ACC112 (cell line): ENCODE results near the gene IMMT.
A peak's percentile ranks its signal among the peaks of the same experiment; 100 is the strongest.
"Not testable (repeated sequence)": the region's sequence is repeated elsewhere in the genome, so short reads cannot be mapped to it uniquely, and the experiment has no call there.

ENCODE experiments used
- H2AFZ ChIP-seq: fragments of 200-600 bp; sonication (generic); one replicate; pipeline ENCODE4 v1.6.0; 2017; ENCODE audit warnings: antibody characterized with exemption, low read length; ENCODE audit not compliant: unreplicated experiment
- H3K27ac ChIP-seq: fragments of 200-600 bp; sonication (generic); 2 replicates; pipeline ENCODE4 v1.5.1; 2014; ENCODE audit warnings: low read depth, mild to moderate bottlenecking, antibody characterized with exemption, low read length, moderate library complexity
- H3K27me3 ChIP-seq: fragments of 200-600 bp; sonication (generic); 2 replicates; pipeline ENCODE4 v1.6.1; 2014; ENCODE audit warnings: mild to moderate bottlenecking, antibody characterized with exemption, low read length, moderate library complexity, mixed read lengths; ENCODE audit not compliant: insufficient read depth
- H3K36me3 ChIP-seq: fragments of 200-600 bp; sonication (generic); 2 replicates; pipeline ENCODE4 v1.6.1; 2016; ENCODE audit warnings: mild to moderate bottlenecking, antibody characterized with exemption, low read length, moderate library complexity, mixed read lengths; ENCODE audit not compliant: insufficient read depth
- H3K4me1 ChIP-seq: fragments of 200-600 bp; sonication (generic); one replicate; pipeline ENCODE4 v1.6.1; 2016; ENCODE audit warnings: low read length, mixed read lengths; ENCODE audit not compliant: insufficient read depth, unreplicated experiment, control insufficient read depth
- H3K4me3 ChIP-seq: fragments of 200-600 bp; sonication (generic); 2 replicates; pipeline ENCODE4 v1.5.1; 2014; ENCODE audit warnings: mild to moderate bottlenecking, low read depth, low read length
- H3K79me2 ChIP-seq: fragments of 200-600 bp; sonication (generic); one replicate; pipeline ENCODE4 v1.6.0; 2016; ENCODE audit warnings: low read length; ENCODE audit not compliant: control insufficient read depth, unreplicated experiment, insufficient read depth

The IMMT gene

GRCh38 chr2:86195055-86195807 is at the start of gene IMMT:
IMMT (minus strand) TSS chr2:86195462; CDS start chr2:86195382, 80 bp downstream.
- peaks cover 52% of the 10 kb centered on the region for H3K79me2 ChIP-seq
- no peaks in the 10 kb centered on the region for H3K27me3 ChIP-seq
- 0 out of 2 replicates have a peak, but pooled peaks cover 2% of the 10 kb centered on the region for H3K36me3 ChIP-seq
- H3K27ac ChIP-seq, result peak within 1 kb of the TSS; percentile 95
- peak within 1 kb of the TSS; percentile 86 for H3K4me3 ChIP-seq
- H3K4me1 ChIP-seq, result peaks cover 5% of the 10 kb centered on the region
- peak within 1 kb of the TSS; percentile 85 for H2AFZ ChIP-seq

- H3K4me3 ChIP-seq, result not testable (repeated sequence)
Observed at GRCh38 chr2:86244781-86245180, 49.5 kb upstream of the IMMT start.

GRCh38 chr2:86243950-86244733 is 48.9 kb upstream of the IMMT start:
- Histone ChIP-seq H3K27me3 (peaks cover 43% of the 10 kb centered on the region), H3K27ac (no peak overlapping the region), H3K4me1 (no peaks in the 10 kb centered on the region), H3K79me2 (no peaks in the 10 kb centered on the region), H2AFZ (no peak overlapping the region), H3K36me3 (no peaks in the 10 kb centered on the region), H3K4me3 (no peak overlapping the region)

More at GRCh38 chr2:86244781-86245180, 49.5 kb upstream of the IMMT start:
- H3K79me2 ChIP-seq, H2AFZ ChIP-seq, H3K4me1 ChIP-seq, H3K27ac ChIP-seq, H3K36me3 ChIP-seq: not testable (repeated sequence)
- peaks cover 36% of the 10 kb centered on the region for H3K27me3 ChIP-seq

GRCh38 chr2:86243272-86243671 is 48.0 kb upstream of the IMMT start:
- no peaks in the 10 kb centered on the region for H3K79me2 ChIP-seq
- H3K27me3 ChIP-seq, result peaks cover 50% of the 10 kb centered on the region
- H3K36me3 ChIP-seq, result no peaks in the 10 kb centered on the region
- H3K4me3 ChIP-seq, result no peak overlapping the region
- H3K4me1 ChIP-seq, result no peaks in the 10 kb centered on the region
- no peak overlapping the region for H2AFZ ChIP-seq
- no peak overlapping the region for H3K27ac ChIP-seq

GRCh38 chr2:86241611-86242010 is 46.3 kb upstream of the IMMT start:
- H2AFZ ChIP-seq, result no peak overlapping the region
- H3K27me3 ChIP-seq, result peaks cover 52% of the 10 kb centered on the region

GRCh38 chr2:86240251-86240650 is 45.0 kb upstream of the IMMT start:
- Histone ChIP-seq H3K4me1 (no peaks in the 10 kb centered on the region), H3K27me3 (peaks cover 52% of the 10 kb centered on the region), H2AFZ (no peak overlapping the region), H3K4me3 (no peak overlapping the region), H3K79me2 (no peaks in the 10 kb centered on the region), H3K27ac (no peak overlapping the region), H3K36me3 (no peaks in the 10 kb centered on the region)

More at GRCh38 chr2:86241611-86242010, 46.3 kb upstream of the IMMT start:
- Histone ChIP-seq H3K4me1 (no peaks in the 10 kb centered on the region), H3K79me2 (no peaks in the 10 kb centered on the region), H3K4me3 (no peak overlapping the region), H3K27ac (no peak overlapping the region), H3K36me3 (no peaks in the 10 kb centered on the region)

- H3K4me3 ChIP-seq, result no peak overlapping the region
- no peaks in the 10 kb centered on the region for H3K36me3 ChIP-seq
- H3K4me1 ChIP-seq, result no peaks in the 10 kb centered on the region
- H3K79me2 ChIP-seq, result no peaks in the 10 kb centered on the region
- H3K27ac ChIP-seq, result no peak overlapping the region
- peaks cover 57% of the 10 kb centered on the region for H3K27me3 ChIP-seq
- no peak overlapping the region for H2AFZ ChIP-seq
Observed at GRCh38 chr2:86239745-86240144, 44.5 kb upstream of the IMMT start.

GRCh38 chr2:86239326-86239725 is 44.1 kb upstream of the IMMT start:
- H3K79me2 ChIP-seq, result no peaks in the 10 kb centered on the region
- H3K27me3 ChIP-seq, result peaks cover 59% of the 10 kb centered on the region
- no peak overlapping the region for H3K27ac ChIP-seq
- H2AFZ ChIP-seq, result no peak overlapping the region
- no peaks in the 10 kb centered on the region for H3K4me1 ChIP-seq
- H3K36me3 ChIP-seq, result no peaks in the 10 kb centered on the region
- H3K4me3 ChIP-seq, result no peak overlapping the region

- H3K4me3 ChIP-seq, result no peak overlapping the region
- no peaks in the 10 kb centered on the region for H3K36me3 ChIP-seq
- H3K4me1 ChIP-seq, result no peaks in the 10 kb centered on the region
- peaks cover 54% of the 10 kb centered on the region for H3K27me3 ChIP-seq
- H2AFZ ChIP-seq, result no peak overlapping the region
- no peak overlapping the region for H3K27ac ChIP-seq
- H3K79me2 ChIP-seq, result no peaks in the 10 kb centered on the region
Observed at GRCh38 chr2:86238354-86238753, 43.1 kb upstream of the IMMT start.

- no peak overlapping the region for H3K4me3 ChIP-seq
- H2AFZ ChIP-seq, result no peak overlapping the region
- no peaks in the 10 kb centered on the region for H3K79me2 ChIP-seq
- H3K27me3 ChIP-seq, result peaks cover 44% of the 10 kb centered on the region
- H3K36me3 ChIP-seq, result no peaks in the 10 kb centered on the region
- no peaks in the 10 kb centered on the region for H3K4me1 ChIP-seq
- H3K27ac ChIP-seq, result no peak overlapping the region
Observed at GRCh38 chr2:86237172-86237571, 41.9 kb upstream of the IMMT start.
